T47D (cell line): Measurements from ENCODE around the gene TUBA8.
"Not testable (repeated sequence)": the region's sequence is repeated elsewhere in the genome, so short reads cannot be mapped to it uniquely, and the experiment has no call there.

ENCODE experiments used
- DNase-seq, 2 experiments: peaks; one replicate each; pipeline versions ENCODE4 v3.0.0 to v3.0.0-alpha.2; 2011 to 2012; ENCODE audit warnings: low read depth in 1 of 2, low spot score in 1 of 2
- JUND ChIP-seq: IDR thresholded peaks from 2 replicates; pipeline ENCODE4 v1.6.1; 2012; ENCODE audit warnings: low read depth
- in situ Hi-C: cut with HindIII; loops from 2 replicates; pipeline ENCODE4 v1.10.0; 2016; ENCODE audit warnings: low sequenced_read_pairs, low pct_unique_long_range_greater_than_20kb

TUBA8 gene

GRCh38 chr22:18101536-18101935, 9.1 kb upstream of the TUBA8 start:
- TF ChIP-seq JUND, result no peak
- in situ Hi-C loops, result no loop called here
- no peak for DNase-seq

- no peak for TF ChIP-seq JUND
- in situ Hi-C loops, result no loop called here
- DNase-seq, result no peak
Observed at GRCh38 chr22:18103527-18104269, 6.9 kb upstream of the TUBA8 start.

GRCh38 chr22:18104566-18104965, 6.0 kb upstream of the TUBA8 start:
- TF ChIP-seq JUND, result no peak
- in situ Hi-C loops, result no loop called here
- DNase-seq, result no peak

- DNase-seq, in situ Hi-C loops: not testable (repeated sequence)
Observed at GRCh38 chr22:18105981-18106380, 4.6 kb upstream of the TUBA8 start.

GRCh38 chr22:18106550-18107341, 3.9 kb upstream of the TUBA8 start:
- in situ Hi-C loops, DNase-seq: not testable (repeated sequence)

GRCh38 chr22:18108187-18108586, 2.4 kb upstream of the TUBA8 start:
- in situ Hi-C loops, result no loop called here
- no peak for DNase-seq
- TF ChIP-seq JUND, result no peak

GRCh38 chr22:18109410-18110193, 1.0 kb upstream of the TUBA8 start:
- DNase-seq, result no peak
- in situ Hi-C loops, result no loop called here
- TF ChIP-seq JUND, result no peak

GRCh38 chr22:18110954-18111758, 547 bp downstream of the TUBA8 start:
- no peak for DNase-seq

GRCh38 chr22:18111759-18112330, 1.2 kb downstream of the TUBA8 start:
- DNase-seq, result no peak
- TF ChIP-seq JUND, result no peak
- in situ Hi-C loops, result no loop called here

More at GRCh38 chr22:18110954-18111758, 547 bp downstream of the TUBA8 start:
- no peak for TF ChIP-seq JUND
- in situ Hi-C loops, result no loop called here

- in situ Hi-C loops, result no loop called here
- DNase-seq, result no peak
- TF ChIP-seq JUND, result no peak
Observed at GRCh38 chr22:18112440-18112839, 1.8 kb downstream of the TUBA8 start.

GRCh38 chr22:18113680-18114394, 3.2 kb downstream of the TUBA8 start:
- in situ Hi-C loops, result no loop called here
- no peak for TF ChIP-seq JUND

GRCh38 chr22:18114495-18114894, 3.9 kb downstream of the TUBA8 start:
- no peak for DNase-seq
- TF ChIP-seq JUND, result no peak
- in situ Hi-C loops, result no loop called here

More at GRCh38 chr22:18113680-18114394, 3.2 kb downstream of the TUBA8 start:
- no peak for DNase-seq
